Suprapubic skin (tissue), 3 donors: ENCODE results near the gene PPP6C.

ENCODE experiments used
- EP300 ChIP-seq: sonication (generic); formaldehyde crosslinking; IDR thresholded peaks from one replicate; pipeline ENCODE4 v1.6.1; 2017; ENCODE audit warnings: antibody characterized with exemption
- POLR2A ChIP-seq, 2 donors: fragments of 450-650 bp; IDR thresholded peaks; one replicate each; pipeline ENCODE4 v1.6.1; 2017; ENCODE audit warnings: antibody characterized with exemption in 2 of 2, mild to moderate bottlenecking in 2 of 2, moderate library complexity in 2 of 2
- TF ChIP-seq, protein P1 (sequence below), 2 donors: fragments of 200-600 bp in 1 of 2; fragments of 450-650 bp in 1 of 2; sonication (generic) in 1 of 2; IDR thresholded peaks; one replicate each; pipeline ENCODE4 v1.5.1; 2016 to 2019; ENCODE audit warnings: antibody characterized with exemption in 2 of 2, mild to moderate bottlenecking in 1 of 2, moderate library complexity in 1 of 2

DNA sequence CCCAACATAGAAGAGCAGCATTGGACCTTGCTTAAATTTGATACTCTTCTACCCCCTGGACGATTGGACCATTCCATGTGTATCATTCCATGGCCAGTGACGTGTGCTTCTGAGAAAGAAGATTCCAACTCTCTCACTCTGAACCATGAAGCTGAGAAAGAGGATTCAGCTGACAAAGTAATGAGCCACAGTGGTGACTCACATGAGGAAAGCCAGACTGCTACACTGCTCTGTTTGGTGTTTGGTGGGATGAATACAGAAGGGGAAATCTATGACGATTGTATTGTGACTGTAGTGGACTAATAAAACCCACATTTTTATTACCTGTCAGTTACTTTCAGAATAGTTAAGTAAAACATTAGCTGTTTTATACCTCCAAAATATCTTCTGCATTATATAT is 44.1 kb upstream of the PPP6C start:
- TF ChIP-seq, protein P1, sequence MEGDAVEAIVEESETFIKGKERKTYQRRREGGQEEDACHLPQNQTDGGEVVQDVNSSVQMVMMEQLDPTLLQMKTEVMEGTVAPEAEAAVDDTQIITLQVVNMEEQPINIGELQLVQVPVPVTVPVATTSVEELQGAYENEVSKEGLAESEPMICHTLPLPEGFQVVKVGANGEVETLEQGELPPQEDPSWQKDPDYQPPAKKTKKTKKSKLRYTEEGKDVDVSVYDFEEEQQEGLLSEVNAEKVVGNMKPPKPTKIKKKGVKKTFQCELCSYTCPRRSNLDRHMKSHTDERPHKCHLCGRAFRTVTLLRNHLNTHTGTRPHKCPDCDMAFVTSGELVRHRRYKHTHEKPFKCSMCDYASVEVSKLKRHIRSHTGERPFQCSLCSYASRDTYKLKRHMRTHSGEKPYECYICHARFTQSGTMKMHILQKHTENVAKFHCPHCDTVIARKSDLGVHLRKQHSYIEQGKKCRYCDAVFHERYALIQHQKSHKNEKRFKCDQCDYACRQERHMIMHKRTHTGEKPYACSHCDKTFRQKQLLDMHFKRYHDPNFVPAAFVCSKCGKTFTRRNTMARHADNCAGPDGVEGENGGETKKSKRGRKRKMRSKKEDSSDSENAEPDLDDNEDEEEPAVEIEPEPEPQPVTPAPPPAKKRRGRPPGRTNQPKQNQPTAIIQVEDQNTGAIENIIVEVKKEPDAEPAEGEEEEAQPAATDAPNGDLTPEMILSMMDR (IDR thresholded peaks at IDR 0.05) = no peak
- TF ChIP-seq EP300 (no peak), POLR2A (IDR thresholded peaks at IDR 0.05) (no peak)
